HG03025 (cell line): ENCODE results near the gene TSGA10IP.
A peak's percentile ranks its signal among the peaks of the same experiment; 100 is the strongest.

Experiments used
- ATAC-seq: cut with Tn5 transposase; IDR thresholded peaks from one replicate; pipeline ENCODE4 v1.9.1; 2021; ENCODE audit warnings: mild to moderate bottlenecking, moderate library complexity; ENCODE audit not compliant: unreplicated experiment, low FRiP score

TSGA10IP gene

GRCh38 chr11:65917434-65918210 lies 27.7 kb upstream of the TSGA10IP start:
- no peak for ATAC-seq

- peak; percentile 39 for ATAC-seq
Observed at GRCh38 chr11:65918211-65919140, 26.8 kb upstream of the TSGA10IP start, which contains the start of gene C11orf68. Gene C11orf68 (minus strand): TSS chr11:65919062. CDS start chr11:65919031, 31 bp downstream.

GRCh38 chr11:65919141-65919572 lies 26.1 kb upstream of the TSGA10IP start, which contains the start of gene DRAP1:
Gene DRAP1 (plus strand): TSS chr11:65919426. CDS start chr11:65919502, 76 bp downstream.
- ATAC-seq: peak; percentile 73

GRCh38 chr11:65919573-65920371 lies 25.5 kb upstream of the TSGA10IP start:
- ATAC-seq: peak; percentile 38

- ATAC-seq: no peak
Observed at GRCh38 chr11:65920372-65920802, 24.9 kb upstream of the TSGA10IP start.

GRCh38 chr11:65921033-65921555 lies 24.2 kb upstream of the TSGA10IP start:
- ATAC-seq: no peak

- ATAC-seq: no peak
Observed at GRCh38 chr11:65921876-65922275, 23.4 kb upstream of the TSGA10IP start.

- ATAC-seq: no peak
Observed at GRCh38 chr11:65922565-65922964, 22.7 kb upstream of the TSGA10IP start.

GRCh38 chr11:65925397-65925796 lies 19.9 kb upstream of the TSGA10IP start:
- no peak for ATAC-seq

- no peak for ATAC-seq
Observed at GRCh38 chr11:65927904-65928397, 17.3 kb upstream of the TSGA10IP start.

- no peak for ATAC-seq
Observed at GRCh38 chr11:65928667-65929066, 16.6 kb upstream of the TSGA10IP start.

GRCh38 chr11:65931773-65932557 lies 13.3 kb upstream of the TSGA10IP start:
- no peak for ATAC-seq

GRCh38 chr11:65932558-65932919 lies 12.7 kb upstream of the TSGA10IP start:
- ATAC-seq: no peak

GRCh38 chr11:65934014-65934413 lies 11.3 kb upstream of the TSGA10IP start:
- no peak for ATAC-seq

- no peak for ATAC-seq
Observed at GRCh38 chr11:65937766-65938165, 7.5 kb upstream of the TSGA10IP start.

GRCh38 chr11:65941720-65942310 lies 3.5 kb upstream of the TSGA10IP start:
- ATAC-seq: no peak

- no peak for ATAC-seq
Observed at GRCh38 chr11:65942531-65942930, 2.7 kb upstream of the TSGA10IP start.

GRCh38 chr11:65944191-65944590 lies 1.1 kb upstream of the TSGA10IP start:
- no peak for ATAC-seq

GRCh38 chr11:65944767-65945166 lies 513 bp upstream of the TSGA10IP start:
- ATAC-seq: no peak
